CD4-positive, alpha-beta T cell treated with Interleukin-15 for 4 hours (primary cell): ENCODE results near the gene CASR.
"Not testable (repeated sequence)": the region's sequence is repeated elsewhere in the genome, so short reads cannot be mapped to it uniquely, and the experiment has no call there.

Source experiments
- DNase-seq: peaks from one replicate; pipeline ENCODE4 v3.0.0-alpha.2; 2020; ENCODE audit warnings: low spot score

The CASR gene, protein sequence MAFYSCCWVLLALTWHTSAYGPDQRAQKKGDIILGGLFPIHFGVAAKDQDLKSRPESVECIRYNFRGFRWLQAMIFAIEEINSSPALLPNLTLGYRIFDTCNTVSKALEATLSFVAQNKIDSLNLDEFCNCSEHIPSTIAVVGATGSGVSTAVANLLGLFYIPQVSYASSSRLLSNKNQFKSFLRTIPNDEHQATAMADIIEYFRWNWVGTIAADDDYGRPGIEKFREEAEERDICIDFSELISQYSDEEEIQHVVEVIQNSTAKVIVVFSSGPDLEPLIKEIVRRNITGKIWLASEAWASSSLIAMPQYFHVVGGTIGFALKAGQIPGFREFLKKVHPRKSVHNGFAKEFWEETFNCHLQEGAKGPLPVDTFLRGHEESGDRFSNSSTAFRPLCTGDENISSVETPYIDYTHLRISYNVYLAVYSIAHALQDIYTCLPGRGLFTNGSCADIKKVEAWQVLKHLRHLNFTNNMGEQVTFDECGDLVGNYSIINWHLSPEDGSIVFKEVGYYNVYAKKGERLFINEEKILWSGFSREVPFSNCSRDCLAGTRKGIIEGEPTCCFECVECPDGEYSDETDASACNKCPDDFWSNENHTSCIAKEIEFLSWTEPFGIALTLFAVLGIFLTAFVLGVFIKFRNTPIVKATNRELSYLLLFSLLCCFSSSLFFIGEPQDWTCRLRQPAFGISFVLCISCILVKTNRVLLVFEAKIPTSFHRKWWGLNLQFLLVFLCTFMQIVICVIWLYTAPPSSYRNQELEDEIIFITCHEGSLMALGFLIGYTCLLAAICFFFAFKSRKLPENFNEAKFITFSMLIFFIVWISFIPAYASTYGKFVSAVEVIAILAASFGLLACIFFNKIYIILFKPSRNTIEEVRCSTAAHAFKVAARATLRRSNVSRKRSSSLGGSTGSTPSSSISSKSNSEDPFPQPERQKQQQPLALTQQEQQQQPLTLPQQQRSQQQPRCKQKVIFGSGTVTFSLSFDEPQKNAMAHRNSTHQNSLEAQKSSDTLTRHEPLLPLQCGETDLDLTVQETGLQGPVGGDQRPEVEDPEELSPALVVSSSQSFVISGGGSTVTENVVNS

DNA sequence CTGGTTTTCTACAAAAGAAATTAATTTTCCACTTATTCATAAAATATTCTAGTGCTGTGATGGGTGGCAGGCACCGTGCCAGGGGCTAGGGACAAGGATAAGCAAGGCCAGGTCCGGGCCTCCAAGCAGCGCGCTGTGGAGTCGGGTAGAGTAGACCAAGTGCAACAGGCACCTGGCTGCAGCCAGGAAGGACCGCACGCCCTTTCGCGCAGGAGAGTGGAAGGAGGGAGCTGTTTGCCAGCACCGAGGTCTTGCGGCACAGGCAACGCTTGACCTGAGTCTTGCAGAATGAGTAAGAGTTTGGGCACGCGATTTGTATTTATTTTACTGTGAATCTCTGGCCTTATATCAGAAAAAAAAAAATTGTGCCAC lies at the start of gene CASR:
CASR (plus strand) TSS at position 148 of the 372 bp plus-strand sequence. CDS start 70,522 bp downstream, outside the sequence.
- no peak for DNase-seq

DNA sequence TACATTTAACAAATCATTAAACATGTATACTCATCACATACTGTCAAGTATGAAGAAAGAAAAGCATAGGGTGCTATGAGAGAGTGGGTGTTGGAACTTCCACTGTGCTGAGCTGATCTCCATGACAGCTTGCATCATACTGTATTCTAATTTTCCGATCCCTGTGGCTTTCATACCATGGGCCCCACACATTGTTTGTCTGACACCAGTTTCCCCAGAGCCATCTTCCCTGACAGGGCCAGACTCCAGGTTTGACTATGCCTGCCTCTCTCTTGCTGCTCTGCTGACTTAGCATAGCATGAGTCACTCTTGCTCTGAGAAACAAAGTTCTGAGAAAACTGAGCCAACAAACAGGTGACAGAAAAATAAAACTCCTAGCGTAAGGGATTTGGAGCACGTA lies 37.0 kb upstream of the CASR start:
- DNase-seq: no peak

DNA sequence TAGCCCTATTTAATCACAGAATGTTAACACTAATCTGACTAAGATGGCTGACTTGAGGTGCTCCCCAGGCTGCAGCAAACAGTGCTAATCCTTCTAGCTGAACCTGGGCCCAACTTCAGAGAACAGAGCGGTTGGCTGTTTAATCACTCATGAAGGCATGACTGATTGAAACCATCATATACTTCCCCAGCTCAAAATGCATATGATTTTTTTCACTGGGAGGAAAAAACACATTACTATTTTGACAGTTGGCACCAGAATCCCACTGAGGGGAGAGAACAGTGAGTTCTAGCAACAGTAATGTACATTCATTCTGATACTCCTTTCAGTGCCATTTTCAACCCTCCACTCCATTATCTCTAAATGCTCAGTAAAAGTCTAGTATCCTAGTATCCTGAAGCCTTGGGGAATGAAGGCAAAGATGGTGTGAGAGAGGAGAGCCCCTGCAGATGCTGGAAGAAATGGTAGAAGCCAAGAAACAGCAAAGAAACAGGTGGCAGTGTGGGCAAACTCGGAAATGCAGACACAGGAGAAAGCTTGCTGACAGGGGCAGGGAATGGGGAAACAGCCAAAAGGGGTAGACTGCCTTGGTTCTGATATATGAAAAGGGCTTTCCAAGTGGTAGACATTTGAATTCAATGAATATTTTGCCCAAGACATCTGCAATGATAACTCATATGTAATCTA lies 34.4 kb upstream of the CASR start:
- DNase-seq: no peak

DNA sequence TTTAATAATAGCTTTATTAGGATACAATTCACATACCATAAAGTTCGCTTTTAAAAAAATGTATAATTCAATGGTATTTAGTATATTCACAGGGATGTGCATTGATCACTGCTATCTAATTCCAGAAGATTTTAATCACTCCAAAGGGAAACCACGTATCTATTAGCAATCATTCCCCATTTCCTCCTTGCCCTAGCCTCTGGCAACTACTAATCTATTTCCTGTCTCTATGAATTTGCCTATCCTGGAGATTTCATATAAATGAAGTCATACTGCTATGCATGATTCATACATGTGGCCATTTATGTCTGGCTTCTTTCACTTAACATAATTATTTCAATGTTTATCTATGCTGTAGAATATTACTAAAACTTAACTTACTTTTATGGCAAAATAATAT lies 32.0 kb upstream of the CASR start:
- no peak for DNase-seq

DNA sequence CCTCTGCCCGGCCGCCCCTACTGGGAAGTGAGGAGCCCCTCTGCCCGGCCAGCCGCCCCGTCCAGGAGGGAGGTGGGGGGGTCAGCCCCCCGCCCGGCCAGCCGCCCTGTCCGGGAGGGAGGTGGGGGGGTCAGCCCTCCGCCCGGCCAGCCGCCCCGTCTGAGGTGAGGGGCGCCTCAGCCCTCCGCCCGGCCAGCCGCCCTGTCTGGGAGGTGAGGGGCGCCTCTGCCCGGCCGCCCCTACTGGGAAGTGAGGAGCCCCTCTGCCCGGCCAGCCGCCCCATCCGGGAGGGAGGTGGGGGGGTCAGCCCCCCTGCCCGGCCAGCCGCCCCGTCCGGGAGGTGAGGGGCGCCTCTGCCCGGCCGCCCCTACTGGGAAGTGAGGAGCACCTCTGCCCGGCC lies 18.5 kb upstream of the CASR start:
- not testable (repeated sequence) for DNase-seq

DNA sequence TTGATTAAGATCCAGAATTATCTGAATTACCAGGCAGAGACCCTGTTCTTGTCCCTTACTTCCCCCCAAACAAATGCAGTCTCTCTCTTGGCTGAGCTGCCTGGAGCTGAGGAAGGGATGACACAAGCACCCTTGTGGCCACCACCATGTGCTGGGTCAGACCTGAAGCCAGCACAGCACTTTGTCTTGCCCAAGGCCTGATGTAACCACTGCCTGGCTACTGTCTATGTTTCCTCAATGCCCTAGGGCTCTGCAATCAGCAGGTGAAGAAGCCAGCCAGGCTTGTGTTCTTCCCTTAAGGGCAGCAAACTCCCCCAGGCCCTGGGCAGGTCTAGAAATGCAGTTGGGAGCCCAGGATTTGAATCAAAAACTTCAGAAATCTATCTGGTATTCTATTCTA lies 15.8 kb upstream of the CASR start:
- no peak for DNase-seq

DNA sequence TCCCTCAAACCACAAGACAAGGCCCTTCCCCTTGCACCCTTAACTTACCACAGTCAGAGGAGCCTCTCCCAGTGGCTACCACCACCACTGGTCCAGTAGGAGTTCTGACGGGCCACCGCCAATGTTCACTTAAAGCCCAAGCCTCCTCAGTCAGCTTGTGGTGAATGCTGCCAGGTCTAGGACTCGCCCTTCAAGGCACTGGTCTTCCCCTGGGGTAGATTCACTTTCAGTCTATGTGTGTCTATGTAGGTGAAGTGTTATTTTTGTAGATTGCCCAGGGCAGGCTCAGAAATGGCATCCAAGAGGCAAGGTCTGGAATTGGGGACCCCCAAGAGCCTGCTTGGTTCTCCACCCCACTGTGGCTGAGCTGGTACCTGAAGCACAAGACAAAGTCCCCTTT lies 15.4 kb upstream of the CASR start:
- DNase-seq: no peak

DNA sequence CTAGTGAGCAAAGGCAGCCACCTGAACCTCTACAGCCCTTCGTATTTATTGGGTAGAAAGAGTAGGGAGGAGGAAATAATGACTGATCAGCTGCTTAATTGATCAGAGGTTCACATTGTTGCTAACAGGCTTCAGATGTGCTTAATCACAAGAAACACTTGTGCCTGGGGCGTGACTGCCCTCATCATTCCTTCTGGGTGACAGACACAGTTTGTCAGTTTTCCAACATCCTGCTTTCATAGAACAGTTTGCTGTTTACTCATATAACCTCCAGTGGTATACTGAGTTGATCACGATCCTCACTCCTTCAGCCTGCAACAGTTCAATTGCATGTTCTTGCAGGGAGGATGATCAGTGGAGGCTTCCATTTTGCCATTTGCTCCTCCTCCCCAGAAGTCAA lies 13.6 kb upstream of the CASR start:
- no peak for DNase-seq

DNA sequence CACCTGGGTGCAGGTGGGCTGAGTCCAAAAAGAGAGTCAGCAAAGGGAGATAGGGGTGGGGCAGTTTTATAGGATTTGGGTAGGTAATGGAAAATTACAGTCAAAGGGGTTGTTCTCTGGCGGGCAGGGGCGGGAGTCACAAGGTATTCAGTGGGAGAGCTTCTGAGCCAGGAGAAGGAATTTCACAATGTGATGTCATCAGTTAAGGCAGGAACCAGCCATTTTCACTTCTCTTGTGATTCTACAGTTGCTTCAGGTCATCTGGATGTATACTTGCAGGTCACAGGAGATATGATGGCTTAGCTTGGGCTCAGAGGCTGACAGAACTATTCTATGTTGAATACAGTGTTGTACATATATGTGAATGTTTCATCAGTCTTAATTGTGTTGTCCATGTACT lies 12.1 kb upstream of the CASR start:
- not testable (repeated sequence) for DNase-seq

DNA sequence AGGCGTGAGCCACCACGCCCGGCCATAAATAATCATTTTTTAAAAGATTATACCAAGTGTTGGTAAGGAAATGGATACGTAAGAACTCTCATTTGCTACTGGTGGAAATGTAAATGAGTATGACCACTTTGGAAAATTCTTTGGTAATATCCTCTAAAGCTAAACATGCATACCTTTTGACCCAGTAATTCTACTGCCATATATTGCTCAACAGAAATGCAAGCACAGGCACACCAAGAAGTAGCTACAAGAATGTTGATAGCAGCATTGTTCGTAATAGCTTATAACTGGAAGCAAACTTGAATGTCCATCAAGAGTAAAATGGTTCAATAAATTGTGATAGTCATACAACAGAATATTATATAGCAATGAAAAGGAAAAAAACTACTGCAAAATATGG lies 4.8 kb upstream of the CASR start:
- no peak for DNase-seq

DNA sequence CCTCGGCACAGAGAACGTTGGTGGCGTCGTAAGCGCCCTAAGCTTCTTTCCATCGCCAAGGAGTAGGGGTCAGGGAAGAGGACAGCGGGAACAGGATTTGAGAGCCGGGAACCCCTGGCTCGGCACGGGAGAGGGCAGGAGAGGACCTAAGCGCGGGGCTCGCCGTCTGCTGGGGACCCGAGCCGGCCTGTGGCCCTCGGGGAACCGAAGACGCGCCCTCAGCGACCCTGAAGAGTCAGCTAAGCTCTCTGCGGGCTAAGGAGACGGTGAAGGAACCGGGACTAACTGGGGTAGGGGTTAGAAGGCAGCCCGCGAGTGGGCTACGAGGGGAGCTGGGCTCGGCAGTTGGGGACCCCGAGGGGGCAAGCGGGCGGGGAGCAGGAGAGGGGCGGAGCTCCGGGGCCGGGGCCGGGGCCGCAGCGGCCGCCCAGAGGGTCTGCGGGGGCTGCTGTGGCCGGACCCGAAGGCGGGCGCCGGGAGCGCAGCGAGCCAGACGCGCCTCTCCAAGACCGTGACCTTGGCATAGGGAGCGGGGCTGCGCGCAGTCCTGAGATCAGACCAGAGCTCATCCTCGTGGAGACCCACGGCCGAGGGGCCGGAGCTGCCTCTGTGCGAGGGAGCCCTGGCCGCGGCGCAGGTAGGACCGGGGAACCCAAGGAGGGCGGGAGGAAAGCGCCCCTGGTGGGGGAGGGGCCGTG lies 574 bp downstream of the CASR start:
- no peak for DNase-seq

DNA sequence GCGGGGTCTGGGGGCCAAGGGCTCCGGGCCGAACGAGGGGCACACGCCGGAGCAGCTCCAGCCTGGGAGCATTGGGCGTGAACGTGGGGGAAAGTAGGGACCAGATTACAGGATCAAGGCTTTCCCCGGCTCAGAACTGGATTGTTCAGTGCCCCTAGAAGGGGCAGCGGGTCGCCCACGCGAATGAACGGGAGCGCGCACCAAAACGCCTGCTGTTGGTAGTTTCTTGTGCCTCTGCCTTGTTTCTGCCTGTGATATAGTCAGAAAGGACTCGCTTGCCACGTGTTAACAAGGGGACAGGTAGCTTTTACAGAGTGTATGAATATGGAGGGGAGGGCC lies 1.1 kb downstream of the CASR start:
- no peak for DNase-seq

DNA sequence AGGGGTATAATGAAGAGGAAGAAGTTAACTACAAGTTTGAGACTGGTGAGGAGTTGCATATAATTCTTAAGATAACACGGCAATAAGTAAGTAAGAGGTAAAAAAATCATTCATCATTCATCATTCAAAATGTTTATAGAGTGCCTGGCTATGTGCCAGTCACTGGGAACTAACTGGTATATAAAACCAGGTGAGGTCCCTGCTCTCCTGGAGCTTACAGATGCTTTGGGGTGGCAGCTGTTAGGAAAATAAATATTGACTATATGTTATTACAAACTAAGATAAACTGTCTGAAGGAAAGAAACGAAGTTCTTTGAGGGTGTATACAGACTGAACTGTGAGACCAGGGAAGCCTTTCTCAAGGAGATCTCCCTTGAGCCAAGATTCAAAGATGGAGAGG lies 2.9 kb downstream of the CASR start:
- DNase-seq: no peak

DNA sequence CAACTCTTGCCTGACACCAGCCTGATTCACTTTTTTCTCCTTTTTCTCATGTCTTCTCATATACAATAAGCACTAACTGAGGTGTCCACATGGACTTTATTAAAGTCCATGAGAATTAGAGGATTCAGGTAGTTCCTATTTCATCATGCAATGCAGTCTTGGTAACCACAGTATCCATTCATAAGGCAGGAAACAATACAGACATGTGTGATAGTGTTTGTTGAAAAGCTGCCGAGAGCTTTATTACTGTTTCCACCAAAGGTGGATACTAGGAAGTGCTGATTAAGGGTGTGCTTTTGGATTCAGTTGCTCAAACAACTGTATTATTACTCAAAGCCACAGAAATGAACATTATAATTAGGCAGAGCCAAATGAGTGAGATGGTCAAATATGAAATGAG lies 5.3 kb downstream of the CASR start:
- DNase-seq: no peak

DNA sequence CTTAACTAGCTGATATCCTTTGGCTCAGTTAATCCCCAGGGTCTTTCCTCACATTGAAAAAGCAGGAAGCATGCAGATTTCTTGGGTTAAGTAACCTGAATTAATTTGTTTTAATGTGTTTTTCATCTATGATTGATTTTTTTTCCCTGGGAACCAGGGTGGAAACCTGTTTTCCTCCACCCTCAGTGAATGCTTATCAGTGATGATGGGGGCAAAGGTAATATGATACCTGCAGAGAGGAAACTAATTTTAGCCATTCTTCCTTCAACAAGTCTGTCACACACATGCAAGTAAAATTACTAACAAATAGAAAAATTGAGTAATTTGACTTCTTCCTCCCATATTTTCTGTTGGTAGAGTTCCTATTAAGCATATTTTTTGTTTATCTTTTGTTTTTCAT lies 5.9 kb downstream of the CASR start:
- DNase-seq: no peak

DNA sequence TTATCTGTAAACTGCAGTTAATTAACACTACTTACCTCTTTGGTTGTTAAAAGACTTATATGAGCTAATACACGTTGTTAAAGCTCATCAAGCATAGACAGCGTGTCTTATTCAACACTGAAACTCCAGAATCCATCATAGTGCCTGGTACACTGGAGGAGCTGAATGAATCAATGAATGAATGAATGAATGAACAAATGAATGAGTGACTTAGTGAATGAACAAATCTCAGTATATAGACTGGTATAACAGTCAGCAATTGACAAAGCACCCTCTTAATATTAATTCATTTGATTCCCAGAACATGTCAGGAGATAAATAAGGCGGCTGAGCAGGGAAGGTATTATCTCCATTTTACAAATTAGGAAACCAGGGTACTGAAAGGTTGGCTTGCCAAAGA lies 7.1 kb downstream of the CASR start:
- no peak for DNase-seq

DNA sequence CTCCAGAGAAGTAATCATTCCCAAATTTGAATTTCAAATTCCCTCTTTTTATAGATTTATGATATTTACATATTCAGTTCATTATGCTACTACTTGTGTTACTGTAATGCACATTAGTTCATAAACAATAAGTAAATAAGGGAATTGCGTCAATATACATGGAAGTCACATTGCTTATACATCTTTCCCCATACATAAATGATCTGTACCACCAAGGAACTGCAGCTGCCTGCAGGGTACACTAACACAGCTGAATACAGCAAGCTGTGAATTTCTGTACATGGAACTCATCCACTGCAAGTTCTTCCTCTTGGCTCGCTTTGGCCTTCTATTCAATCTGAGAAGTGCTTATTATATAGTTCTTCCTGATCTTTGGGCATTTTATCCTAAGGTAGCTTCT lies 15.5 kb downstream of the CASR start:
- DNase-seq: no peak

DNA sequence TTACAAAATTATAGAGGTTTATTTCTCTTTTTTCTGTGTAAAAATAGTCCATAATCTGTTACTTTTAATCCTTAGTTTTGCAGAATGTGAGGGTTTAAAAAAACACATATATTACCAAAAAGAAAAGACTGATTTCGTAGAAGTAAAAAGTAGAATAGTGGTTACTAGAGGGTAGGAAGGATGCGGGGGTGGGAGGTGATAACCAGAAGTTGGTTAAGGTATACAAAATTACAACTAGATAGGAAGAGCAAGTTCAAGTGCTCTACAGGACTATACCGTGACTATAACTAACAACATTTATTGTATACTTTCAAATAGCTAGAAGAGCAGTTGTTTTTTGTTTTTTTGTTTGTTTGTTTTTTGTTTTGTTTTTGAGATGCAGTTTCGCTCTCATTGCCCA lies 16.1 kb downstream of the CASR start:
- DNase-seq: no peak

DNA sequence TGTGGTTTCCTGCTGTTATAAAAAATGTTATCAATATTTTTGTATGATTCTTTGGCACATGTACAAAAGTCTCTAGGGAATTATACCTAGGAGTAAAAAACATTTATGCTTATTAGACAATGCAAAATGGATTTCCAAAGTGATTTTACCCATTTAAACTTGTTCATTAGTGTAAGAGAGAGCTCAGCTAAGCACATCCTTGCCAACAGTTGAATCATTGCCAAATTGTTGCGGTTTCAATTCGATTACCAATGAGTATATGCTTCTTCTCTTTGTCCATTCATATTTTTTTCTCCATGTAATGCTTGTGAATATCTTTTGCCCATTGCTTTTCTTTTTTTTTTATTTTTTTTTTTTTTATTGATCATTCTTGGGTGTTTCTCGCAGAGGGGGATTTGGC lies 17.2 kb downstream of the CASR start:
- no peak for DNase-seq

DNA sequence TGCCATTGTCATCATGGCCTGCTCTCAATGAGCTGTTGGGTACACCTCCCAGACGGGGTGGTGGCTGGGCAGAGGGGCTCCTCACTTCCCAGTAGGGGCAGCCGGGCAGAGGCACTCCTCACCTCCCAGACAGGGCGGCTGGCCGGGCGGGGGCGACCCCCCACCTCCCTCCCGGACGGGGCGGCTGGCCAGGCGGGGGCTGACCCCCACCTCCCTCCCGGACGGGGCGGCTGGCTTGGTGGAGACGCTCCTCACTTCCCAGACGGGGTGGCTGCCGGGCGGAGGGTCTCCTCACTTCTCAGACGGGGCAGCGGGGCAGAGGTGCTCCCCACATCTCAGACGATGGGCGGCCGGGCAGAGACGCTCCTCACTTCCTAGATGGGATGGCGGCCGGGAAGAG lies 18.0 kb downstream of the CASR start:
- DNase-seq: not testable (repeated sequence)

DNA sequence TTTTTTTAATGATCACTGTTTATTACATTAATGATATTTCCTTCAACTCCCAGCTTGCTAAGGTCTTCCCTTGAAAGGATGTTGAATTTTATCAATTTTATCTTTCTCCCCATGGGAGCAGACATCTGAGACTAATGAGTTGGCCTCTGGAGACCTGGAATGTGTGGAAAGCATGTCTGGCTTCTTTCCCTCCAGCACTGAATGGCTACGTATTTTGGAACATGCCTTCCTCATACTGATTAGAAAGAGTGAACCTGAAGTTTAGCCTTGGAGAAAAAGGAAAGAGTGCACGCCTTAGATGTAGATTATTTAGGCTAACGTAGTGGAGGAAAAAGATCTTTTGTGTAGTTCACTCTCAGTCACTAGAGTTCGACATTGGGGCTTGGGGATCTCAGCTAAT lies 25.1 kb downstream of the CASR start:
- DNase-seq: no peak

DNA sequence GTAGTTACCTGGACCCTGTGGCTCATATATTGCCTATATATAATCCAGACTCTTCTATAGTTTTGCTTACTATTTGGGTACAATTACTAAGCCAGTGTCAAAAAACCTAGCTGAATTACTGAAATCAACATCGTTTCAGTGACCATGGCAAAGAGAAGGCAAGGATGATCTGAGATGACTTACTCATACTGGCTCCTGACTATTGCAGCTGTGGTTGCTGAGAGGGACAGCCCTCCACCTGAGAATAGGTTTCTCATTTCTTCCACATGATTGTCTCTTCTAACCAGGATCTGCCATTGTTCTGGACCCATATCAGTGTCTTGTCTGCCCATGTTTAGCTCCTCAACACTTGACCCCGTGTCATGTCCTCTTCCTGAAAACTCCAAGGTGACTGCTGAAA lies 30.2 kb downstream of the CASR start:
- no peak for DNase-seq
